Measurements from ENCODE around the gene PM20D1.
A peak's percentile ranks its signal among the peaks of the same experiment; 100 is the strongest.
"Not testable (repeated sequence)": the region's sequence is repeated elsewhere in the genome, so short reads cannot be mapped to it uniquely, and the experiment has no call there.

PM20D1 gene

GRCh38 chr1:205843036-205843859 is 6.7 kb downstream of the PM20D1 start:
- DNase-seq (ENCODE audit: low read depth, low spot score) = no peak
- no peak overlapping the region for H3K27ac ChIP-seq

- DNase-seq (ENCODE audit: low read depth, low spot score) = no peak
Measured at GRCh38 chr1:205842229-205842628, 7.7 kb downstream of the PM20D1 start.

GRCh38 chr1:205840146-205840923 is 9.6 kb downstream of the PM20D1 start:
- DNase-seq (ENCODE audit: low read depth, low spot score) = no peak
- no peak overlapping the region for H3K27ac ChIP-seq

More at GRCh38 chr1:205842229-205842628, 7.7 kb downstream of the PM20D1 start:
- no peak overlapping the region for H3K27ac ChIP-seq

- no peak for DNase-seq (ENCODE audit: low read depth, low spot score)
- H3K27ac ChIP-seq = no peak overlapping the region
Measured at GRCh38 chr1:205837382-205837970, 12.5 kb downstream of the PM20D1 start.

- DNase-seq (ENCODE audit: low read depth, low spot score) = peak; percentile 48
- no peak overlapping the region for H3K27ac ChIP-seq
Measured at GRCh38 chr1:205834751-205835150, 15.2 kb downstream of the PM20D1 start.

- no peak for DNase-seq (ENCODE audit: low read depth, low spot score)
- no peak overlapping the region for H3K27ac ChIP-seq
Measured at GRCh38 chr1:205832326-205832751, 17.6 kb downstream of the PM20D1 start.

- DNase-seq (ENCODE audit: low read depth, low spot score) = no peak
- H3K27ac ChIP-seq = no peak overlapping the region
Measured at GRCh38 chr1:205827623-205828022, 22.3 kb downstream of the PM20D1 start.

GRCh38 chr1:205826995-205827394 is 22.9 kb downstream of the PM20D1 start:
- no peak overlapping the region for H3K27ac ChIP-seq
- DNase-seq (ENCODE audit: low read depth, low spot score) = no peak

- no peak overlapping the region for H3K27ac ChIP-seq
- no peak for DNase-seq (ENCODE audit: low read depth, low spot score)
Measured at GRCh38 chr1:205826016-205826806, 23.7 kb downstream of the PM20D1 start.

- no peak overlapping the region for H3K27ac ChIP-seq
- DNase-seq (ENCODE audit: low read depth, low spot score) = no peak
Measured at GRCh38 chr1:205824180-205824579, 25.8 kb downstream of the PM20D1 start.

GRCh38 chr1:205823260-205823659 is 26.7 kb downstream of the PM20D1 start:
- H3K27ac ChIP-seq; DNase-seq (ENCODE audit: low read depth, low spot score): not testable (repeated sequence)

GRCh38 chr1:205822397-205822796 is 27.5 kb downstream of the PM20D1 start:
- no peak for DNase-seq (ENCODE audit: low read depth, low spot score)

GRCh38 chr1:205817988-205818387 is 31.9 kb downstream of the PM20D1 start:
- DNase-seq (ENCODE audit: low read depth, low spot score) = no peak
- H3K27ac ChIP-seq = no peak overlapping the region

More at GRCh38 chr1:205822397-205822796, 27.5 kb downstream of the PM20D1 start:
- H3K27ac ChIP-seq = no peak overlapping the region

GRCh38 chr1:205817364-205817763 is 32.6 kb downstream of the PM20D1 start:
- no peak overlapping the region for H3K27ac ChIP-seq
- DNase-seq (ENCODE audit: low read depth, low spot score) = no peak

- peak overlapping the region; percentile 51 for H3K27ac ChIP-seq
- DNase-seq (ENCODE audit: low read depth, low spot score) = no peak
Measured at GRCh38 chr1:205813755-205814058, 36.2 kb downstream of the PM20D1 start.

- DNase-seq (ENCODE audit: low read depth, low spot score) = peak; percentile 36
- H3K27ac ChIP-seq = peak within 1 kb of the TSS; percentile 51
Measured at GRCh38 chr1:205812878-205813754, 36.8 kb downstream of the PM20D1 start, which contains the start of gene SLC41A1. Gene SLC41A1 (minus strand): TSS chr1:205813198. CDS start chr1:205810441, 2,757 bp downstream.

GRCh38 chr1:205812271-205812877 is 37.6 kb downstream of the PM20D1 start:
- peak overlapping the region; percentile 51 for H3K27ac ChIP-seq
- DNase-seq (ENCODE audit: low read depth, low spot score) = no peak

- no peak for DNase-seq (ENCODE audit: low read depth, low spot score)
Measured at GRCh38 chr1:205811660-205812059, 38.3 kb downstream of the PM20D1 start.

More at GRCh38 chr1:205811660-205812059, 38.3 kb downstream of the PM20D1 start:
- no peak overlapping the region for H3K27ac ChIP-seq

Data from epithelial cell of prostate (primary cell).